Measurements from ENCODE around the gene RABL6.

DNA sequence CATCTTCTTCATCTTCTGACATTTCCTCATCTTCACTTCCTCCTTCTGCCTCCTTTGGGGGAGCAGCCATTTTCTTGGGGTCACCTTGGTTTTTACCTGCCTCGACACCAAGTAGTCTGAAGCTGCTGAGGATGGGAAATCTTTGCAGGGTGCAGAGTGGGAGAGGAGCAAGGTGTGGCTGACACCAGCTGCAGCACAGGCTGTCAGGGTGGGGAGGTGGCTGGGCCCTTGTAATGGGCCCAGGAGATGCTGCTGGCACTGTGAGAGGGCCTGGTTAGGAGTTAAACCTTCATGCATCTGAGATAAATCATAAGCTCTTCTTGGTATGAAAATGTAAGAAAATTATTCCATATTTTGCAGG lies 7.7 kb downstream of the RABL6 start:
- TF ChIP-seq CTCF (IDR thresholded peaks at IDR 0.05; ENCODE audit: insufficient read depth, low read length), result no peak
- TF ChIP-seq, protein P1, sequence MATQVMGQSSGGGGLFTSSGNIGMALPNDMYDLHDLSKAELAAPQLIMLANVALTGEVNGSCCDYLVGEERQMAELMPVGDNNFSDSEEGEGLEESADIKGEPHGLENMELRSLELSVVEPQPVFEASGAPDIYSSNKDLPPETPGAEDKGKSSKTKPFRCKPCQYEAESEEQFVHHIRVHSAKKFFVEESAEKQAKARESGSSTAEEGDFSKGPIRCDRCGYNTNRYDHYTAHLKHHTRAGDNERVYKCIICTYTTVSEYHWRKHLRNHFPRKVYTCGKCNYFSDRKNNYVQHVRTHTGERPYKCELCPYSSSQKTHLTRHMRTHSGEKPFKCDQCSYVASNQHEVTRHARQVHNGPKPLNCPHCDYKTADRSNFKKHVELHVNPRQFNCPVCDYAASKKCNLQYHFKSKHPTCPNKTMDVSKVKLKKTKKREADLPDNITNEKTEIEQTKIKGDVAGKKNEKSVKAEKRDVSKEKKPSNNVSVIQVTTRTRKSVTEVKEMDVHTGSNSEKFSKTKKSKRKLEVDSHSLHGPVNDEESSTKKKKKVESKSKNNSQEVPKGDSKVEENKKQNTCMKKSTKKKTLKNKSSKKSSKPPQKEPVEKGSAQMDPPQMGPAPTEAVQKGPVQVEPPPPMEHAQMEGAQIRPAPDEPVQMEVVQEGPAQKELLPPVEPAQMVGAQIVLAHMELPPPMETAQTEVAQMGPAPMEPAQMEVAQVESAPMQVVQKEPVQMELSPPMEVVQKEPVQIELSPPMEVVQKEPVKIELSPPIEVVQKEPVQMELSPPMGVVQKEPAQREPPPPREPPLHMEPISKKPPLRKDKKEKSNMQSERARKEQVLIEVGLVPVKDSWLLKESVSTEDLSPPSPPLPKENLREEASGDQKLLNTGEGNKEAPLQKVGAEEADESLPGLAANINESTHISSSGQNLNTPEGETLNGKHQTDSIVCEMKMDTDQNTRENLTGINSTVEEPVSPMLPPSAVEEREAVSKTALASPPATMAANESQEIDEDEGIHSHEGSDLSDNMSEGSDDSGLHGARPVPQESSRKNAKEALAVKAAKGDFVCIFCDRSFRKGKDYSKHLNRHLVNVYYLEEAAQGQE (IDR thresholded peaks at IDR 0.05; ENCODE audit: insufficient replicate concordance, low read depth), result no peak
- TF ChIP-seq POLR2AphosphoS5 (IDR thresholded peaks at IDR 0.05; ENCODE audit: low read depth), result no peak
